Adipose tissue (tissue), 3 donors: ENCODE data around the gene ADGRE2. TPM values are rescaled to one million over a fixed set of nuclear protein-coding genes. Genes with fewer than 3 reads are reported as not detected.
"Not testable (repeated sequence)": the region's sequence is repeated elsewhere in the genome, so short reads cannot be mapped to it uniquely, and the experiment has no call there.

Source experiments
- H3K27ac ChIP-seq: one replicate; pipeline ENCODE4 v1.5.1; 2013; ENCODE audit warnings: low read depth, low read length
- WGBS, 3 donors: extraction: QIAGEN DNeasy Blood & Tissue Kit; methylation state at CpG; one replicate each; pipeline ENCODE4 v1.1.7; 2013; 5-methylcytosine and 5-hydroxymethylcytosine counted together
- polyA plus RNA-seq, 3 donors: library from polyadenylated mRNA; stranded (reverse); fragments of 200-250 nt; gene quantifications; one replicate each; pipeline ENCODE4 v1.2.3, GENCODE V29; 2013
- donor health status: healthy with polysubstance abuse.
- donor health status: Bipolar disorder and iron deficiency.
- donor health status: healthy.

ADGRE2 gene
- 1 to 10 TPM in 2 of 3 donors, under 1 TPM in 1; 0.51 to 6.9 (median 2.0) TPM for polyA plus RNA-seq

GRCh38 chr19:14778110-14778845 lies at the start of gene ADGRE2:
ADGRE2 (minus strand) TSS chr19:14778560; CDS start chr19:14776756, 1,804 bp downstream.
- H3K27ac ChIP-seq: not testable (repeated sequence)
- WGBS, 3 donors: 47 to 62% (median 53%) methylated on average over 11 to 12 of the region's 12 CpGs

- WGBS, 3 donors: 74 to 92% (median 86%) methylated on average over 2 of the region's 2 CpGs
- no peak overlapping the region for H3K27ac ChIP-seq
These were observed 47.6 kb upstream of the ADGRE2 start for GRCh38 chr19:14826006-14826405.

- H3K27ac ChIP-seq: no peak overlapping the region
- 32 to 44% (median 38%) methylated on average over 6 of the region's 6 CpGs for WGBS, 3 donors
These were observed 43.6 kb upstream of the ADGRE2 start for GRCh38 chr19:14821937-14822336.

- H3K27ac ChIP-seq: no peak overlapping the region
- WGBS, 3 donors: 63 to 81% (median 78%) methylated on average over 8 of the region's 8 CpGs
These were observed 40.2 kb upstream of the ADGRE2 start for GRCh38 chr19:14818588-14818987.

- no peak overlapping the region for H3K27ac ChIP-seq
- WGBS, 3 donors: 57 to 69% (median 65%) methylated on average over 3 of the region's 3 CpGs
These were observed 38.7 kb upstream of the ADGRE2 start for GRCh38 chr19:14817052-14817451.

GRCh38 chr19:14814982-14815652 lies 36.8 kb upstream of the ADGRE2 start:
- 53 to 65% (median 63%) methylated on average over 2 of the region's 2 CpGs for WGBS, 3 donors
- no peak overlapping the region for H3K27ac ChIP-seq

- WGBS, 3 donors: 39 to 53% (median 46%) methylated on average over 9 of the region's 9 CpGs
- no peak overlapping the region for H3K27ac ChIP-seq
These were observed 31.1 kb upstream of the ADGRE2 start for GRCh38 chr19:14809272-14810057.

GRCh38 chr19:14804765-14805164 lies 26.4 kb upstream of the ADGRE2 start:
- H3K27ac ChIP-seq: no peak overlapping the region
- WGBS, 3 donors: 61 to 85% (median 81%) methylated on average over 3 of the region's 3 CpGs

- 59 to 81% (median 76%) methylated on average over 5 of the region's 5 CpGs for WGBS, 3 donors
- no peak overlapping the region for H3K27ac ChIP-seq
These were observed 20.4 kb upstream of the ADGRE2 start for GRCh38 chr19:14798760-14799159.

- H3K27ac ChIP-seq: no peak overlapping the region
- 85 to 95% (median 92%) methylated on average over 11 of the region's 11 CpGs for WGBS, 3 donors
These were observed 17.7 kb upstream of the ADGRE2 start for GRCh38 chr19:14796021-14796420.

- WGBS, 3 donors: 69 to 85% (median 78%) methylated on average over 5 of the region's 5 CpGs
These were observed 16.8 kb upstream of the ADGRE2 start for GRCh38 chr19:14795078-14795721.

GRCh38 chr19:14792250-14792649 lies 13.9 kb upstream of the ADGRE2 start:
- not testable (repeated sequence) for H3K27ac ChIP-seq
- 72 to 84% (median 84%) methylated on average over 6 of the region's 6 CpGs for WGBS, 3 donors

More at GRCh38 chr19:14795078-14795721, 16.8 kb upstream of the ADGRE2 start:
- no peak overlapping the region for H3K27ac ChIP-seq

GRCh38 chr19:14786421-14786851 lies 8.1 kb upstream of the ADGRE2 start:
- 12 to 21% (median 19%) methylated on average over 18 of the region's 18 CpGs for WGBS, 3 donors
- no peak overlapping the region for H3K27ac ChIP-seq

GRCh38 chr19:14785102-14785793 lies 6.9 kb upstream of the ADGRE2 start:
- not testable (repeated sequence) for H3K27ac ChIP-seq
- 47 to 51% (median 50%) methylated on average over 9 of the region's 11 CpGs for WGBS, 3 donors

GRCh38 chr19:14784730-14785101 lies 6.4 kb upstream of the ADGRE2 start:
- not testable (repeated sequence) for H3K27ac ChIP-seq
- 23 to 56% (median 28%) methylated on average over 9 of the region's 10 CpGs for WGBS, 3 donors

GRCh38 chr19:14783410-14783998 lies 5.1 kb upstream of the ADGRE2 start:
- not testable (repeated sequence) for H3K27ac ChIP-seq
- 52 to 53% (median 53%) methylated on average over 7 to 8 of the region's 8 CpGs for WGBS, 3 donors

GRCh38 chr19:14782626-14783409 lies 4.5 kb upstream of the ADGRE2 start:
- H3K27ac ChIP-seq: no peak overlapping the region
- WGBS, 3 donors: 85 to 89% (median 87%) methylated on average over 16 of the region's 16 CpGs
